Hematopoietic multipotent progenitor cell (in vitro differentiated cells): ENCODE measurements around the gene SMOC1. TPM values are rescaled to one million over a fixed set of nuclear protein-coding genes. Genes with fewer than 3 reads are reported as not detected.

Experiments used
- DNase-seq, 3 donors: peaks; one replicate each; pipeline ENCODE4 v3.0.0-alpha.2; 2011 to 2015; ENCODE audit warnings: low read depth in 2 of 3, low spot score in 2 of 3
- total RNA-seq: library from RNA; depleted of rRNA; stranded (reverse); fragments of >200 nt; gene quantifications from one replicate; pipeline ENCODE4 v1.2.3, GENCODE V29; 2012

The SMOC1 gene
- total RNA-seq, 1 donor, result under 0.01 TPM

DNA sequence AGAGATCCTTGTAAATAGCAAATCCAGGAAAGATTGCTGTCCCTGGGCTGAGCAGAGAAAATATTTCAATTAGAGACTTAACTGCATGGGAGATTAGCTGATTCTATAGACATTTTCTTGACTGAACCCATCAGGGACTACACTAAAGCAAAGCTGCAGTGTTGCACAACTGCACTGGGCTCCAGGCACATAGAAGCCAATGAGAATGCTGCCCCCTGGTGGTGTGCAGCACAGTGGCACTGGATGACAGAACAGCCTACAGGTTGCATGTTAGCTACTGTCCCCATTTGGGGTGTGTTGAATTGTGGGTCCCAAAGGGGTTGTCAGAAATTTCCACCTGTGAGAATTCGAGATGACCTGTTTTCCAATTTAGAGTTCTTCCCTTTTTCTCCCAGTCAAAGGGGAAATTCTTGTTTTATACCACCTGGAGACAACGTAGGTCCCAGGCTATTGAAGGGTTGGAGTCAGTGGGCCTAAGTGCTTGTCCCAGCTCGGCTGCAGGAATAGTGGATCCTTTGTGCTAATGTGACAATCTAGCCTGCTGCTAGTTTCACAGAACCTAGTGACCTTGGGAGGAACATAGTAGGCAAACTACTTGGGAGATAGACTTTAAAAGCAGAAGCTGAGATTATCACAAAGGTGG lies 194.8 kb downstream of the SMOC1 start:
- peak in 2 of 3 donors; percentile 43 to 63 for DNase-seq

DNA sequence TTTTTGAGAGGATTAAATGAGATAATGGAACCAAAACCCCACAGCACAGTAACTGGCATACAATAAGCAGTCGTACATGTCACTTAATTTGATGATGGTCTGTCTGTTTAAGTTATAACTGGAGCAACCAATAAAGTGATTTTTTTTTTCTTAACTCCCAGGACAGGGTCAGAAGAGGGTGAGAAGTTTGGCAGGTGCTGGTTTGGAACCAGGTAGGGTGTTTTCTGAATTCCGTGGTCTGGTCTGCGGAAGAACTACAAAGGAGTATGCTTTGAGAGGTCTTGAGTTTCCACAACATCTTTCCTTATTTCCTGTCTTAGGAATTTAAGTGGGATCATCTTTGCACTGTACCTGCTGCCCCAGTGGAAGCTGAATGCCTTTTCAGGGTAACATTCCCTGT lies 197.8 kb downstream of the SMOC1 start:
- no peak for DNase-seq

DNA sequence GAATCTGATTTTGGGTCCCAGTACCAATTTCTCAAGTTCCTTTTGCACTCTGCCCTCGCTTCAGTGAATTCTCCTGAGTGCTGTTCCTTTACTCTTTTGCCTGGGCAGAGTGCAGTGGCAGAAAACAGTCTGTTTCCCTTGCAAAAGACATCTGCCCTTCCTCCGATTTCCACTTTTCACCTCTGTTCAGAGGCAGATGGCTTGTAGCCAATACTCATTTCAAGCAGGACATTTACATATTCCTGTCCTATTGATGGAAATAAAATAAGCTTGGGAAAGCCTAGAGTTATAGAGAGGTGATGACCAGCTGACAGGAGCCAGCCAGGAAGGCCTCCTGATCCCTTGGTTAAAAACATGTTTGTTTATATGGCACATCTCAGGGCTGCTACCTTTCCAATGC lies 198.5 kb downstream of the SMOC1 start:
- no peak for DNase-seq

DNA sequence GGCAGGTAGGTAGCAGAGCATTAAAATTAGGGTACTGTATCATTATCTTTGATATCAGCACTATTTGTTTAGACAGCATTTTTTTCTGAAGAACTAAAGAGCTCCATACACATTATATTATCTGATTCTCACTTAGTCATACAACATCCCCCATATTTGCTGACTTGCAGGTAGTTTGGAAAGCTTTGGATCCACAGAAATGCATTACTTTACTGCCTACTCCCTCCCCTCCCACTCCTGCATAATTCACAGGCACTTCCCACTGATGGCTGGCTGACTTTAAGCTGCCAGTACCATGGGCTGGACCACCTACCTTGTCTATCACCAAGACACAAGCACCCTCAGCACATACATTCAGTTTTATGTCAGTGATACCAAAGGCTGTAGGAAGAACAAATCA lies 199.1 kb downstream of the SMOC1 start:
- DNase-seq, result no peak

DNA sequence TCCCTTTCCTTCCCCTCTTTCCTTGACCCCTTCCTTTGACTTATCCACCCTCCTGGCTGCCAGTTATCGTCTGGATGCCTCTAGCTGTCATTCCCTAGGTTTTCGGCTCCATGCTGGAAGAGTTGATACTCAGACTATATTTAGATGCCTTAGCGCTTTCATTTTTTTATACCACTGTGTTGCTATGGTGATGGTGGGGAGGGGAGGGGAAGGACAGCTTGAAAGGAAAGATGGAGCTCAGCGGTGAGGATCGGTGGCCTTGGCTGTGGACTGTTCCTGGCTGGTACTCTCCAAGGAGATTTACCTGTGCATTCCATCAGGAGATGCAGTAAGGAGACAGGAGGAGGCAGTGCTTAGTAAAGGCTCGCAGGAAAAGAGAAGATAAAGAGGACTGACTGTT lies 200.9 kb downstream of the SMOC1 start:
- no peak for DNase-seq

Other genes with a start within 250 kb of the SMOC1 start
- 191 TPM for gene SRSF5, start 112.3 kb upstream of the SMOC1 start, total RNA-seq
- not detected for gene SLC10A1, start 82.2 kb upstream of the SMOC1 start, total RNA-seq